ENCODE measurements around the gene VSIG10L2.

The VSIG10L2 gene

DNA sequence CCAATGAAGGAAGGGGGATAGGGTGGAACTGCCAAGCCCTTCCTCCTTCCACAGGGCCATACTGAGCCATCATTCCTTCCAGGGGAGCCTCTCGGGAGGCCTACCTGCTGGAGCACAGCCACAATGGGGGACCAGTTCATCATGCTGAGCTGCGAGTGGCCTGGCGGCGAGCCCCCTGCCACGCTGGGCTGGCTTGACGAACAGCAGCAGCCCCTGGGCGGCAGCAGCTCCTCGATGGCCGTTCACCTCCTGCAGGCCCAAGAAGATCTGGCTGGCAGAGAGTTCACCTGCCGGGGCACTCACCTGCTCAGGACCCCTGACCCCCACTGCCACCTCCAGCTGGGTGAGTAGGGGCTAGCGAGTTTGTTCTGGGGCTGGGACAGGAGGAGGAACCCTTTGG, 5.9 kb downstream of the VSIG10L2 start:
- H3K4me3 ChIP-seq (replicated peaks; ENCODE audit: low read depth, low read length), result no peak overlapping the region
- DNase-seq (ENCODE audit: extremely low read depth, low read depth), result no peak

DNA sequence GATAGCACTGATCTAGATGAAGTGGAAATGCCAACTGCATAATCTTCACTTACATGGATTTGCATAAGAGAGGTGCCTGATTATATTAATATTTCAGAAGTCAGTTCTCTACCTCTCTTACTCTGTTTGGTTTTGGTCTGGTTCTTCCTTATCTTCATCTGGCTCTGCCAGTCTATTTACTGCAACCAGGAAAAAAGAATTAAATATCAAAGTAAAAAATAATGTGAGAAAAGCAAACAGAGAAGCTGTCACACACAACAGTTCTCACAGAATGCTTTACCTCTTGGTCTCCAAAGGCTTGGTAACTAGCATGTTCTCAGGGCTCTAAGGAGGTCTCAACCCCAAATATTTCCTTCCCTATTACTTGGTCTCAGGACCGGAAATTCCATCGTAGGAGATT, 6.7 kb downstream of the VSIG10L2 start:
- no peak for DNase-seq (ENCODE audit: extremely low read depth, low read depth)
- no peak overlapping the region for H3K4me3 ChIP-seq (replicated peaks; ENCODE audit: low read depth, low read length)
- TF ChIP-seq CTCF (IDR thresholded peaks at IDR 0.05; ENCODE audit: low read depth, low read length, missing control alignments), result no peak

More for the DNA sequence above, 5.9 kb downstream of the VSIG10L2 start:
- TF ChIP-seq CTCF (IDR thresholded peaks at IDR 0.05; ENCODE audit: low read depth, low read length, missing control alignments), result no peak

GRCh38 chr11:125952973-125953372, 7.1 kb downstream of the VSIG10L2 start:
- no peak for DNase-seq (ENCODE audit: extremely low read depth, low read depth)
- H3K4me3 ChIP-seq (replicated peaks; ENCODE audit: low read depth, low read length), result no peak overlapping the region
- no peak for TF ChIP-seq CTCF (IDR thresholded peaks at IDR 0.05; ENCODE audit: low read depth, low read length, missing control alignments)

DNA sequence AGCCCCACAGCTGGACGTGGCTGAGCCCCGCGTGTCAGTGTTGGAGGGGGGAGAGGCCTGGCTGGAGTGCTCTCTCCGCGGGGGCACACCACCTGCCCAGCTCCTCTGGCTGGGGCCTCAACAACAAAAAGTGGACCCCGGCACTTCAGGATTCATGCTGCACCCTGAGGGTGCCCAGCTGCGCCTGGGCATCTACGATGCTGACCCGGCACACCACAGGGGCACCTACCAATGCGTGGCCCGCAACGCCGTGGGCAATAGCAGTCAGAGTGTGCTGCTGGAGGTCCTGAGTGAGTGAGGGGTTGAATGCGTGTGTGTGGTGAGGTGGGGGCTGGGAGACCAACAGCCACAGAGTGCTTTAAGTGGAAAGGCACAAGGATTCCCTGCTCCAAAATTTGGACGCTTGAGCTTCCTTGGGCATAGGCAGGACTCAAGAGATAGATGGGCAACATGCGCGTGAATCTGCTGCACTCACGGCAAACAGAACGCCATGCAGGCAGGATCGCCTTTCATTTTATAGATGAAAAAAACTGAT, 7.6 kb downstream of the VSIG10L2 start:
- no peak for DNase-seq (ENCODE audit: extremely low read depth, low read depth)
- no peak for TF ChIP-seq CTCF (IDR thresholded peaks at IDR 0.05; ENCODE audit: low read depth, low read length, missing control alignments)
- no peak overlapping the region for H3K4me3 ChIP-seq (replicated peaks; ENCODE audit: low read depth, low read length)

- no peak for TF ChIP-seq CTCF (IDR thresholded peaks at IDR 0.05; ENCODE audit: low read depth, low read length, missing control alignments)
- no peak overlapping the region for H3K4me3 ChIP-seq (replicated peaks; ENCODE audit: low read depth, low read length)
Observed at GRCh38 chr11:125954123-125954944, 8.5 kb downstream of the VSIG10L2 start.

GRCh38 chr11:125954945-125955640, 9.2 kb downstream of the VSIG10L2 start:
- no peak for TF ChIP-seq CTCF (IDR thresholded peaks at IDR 0.05; ENCODE audit: low read depth, low read length, missing control alignments)
- H3K4me3 ChIP-seq (replicated peaks; ENCODE audit: low read depth, low read length), result no peak overlapping the region
- no peak for DNase-seq (ENCODE audit: extremely low read depth, low read depth)

More at GRCh38 chr11:125954123-125954944, 8.5 kb downstream of the VSIG10L2 start:
- no peak for DNase-seq (ENCODE audit: extremely low read depth, low read depth)
